ENCODE data around the gene SERPINB13.

The SERPINB13 gene

GRCh38 chr18:63592471-63592870, 5.3 kb downstream of the SERPINB13 start:
- Histone ChIP-seq H4K20me1 (ENCODE audit: insufficient read depth) (no peaks in the 10 kb centered on the region), H3K27ac (no peak overlapping the region), H3K4me2 (no peak overlapping the region), H2AFZ (ENCODE audit: low read depth) (no peak overlapping the region), H3K79me2 (ENCODE audit: insufficient read depth, low read depth) (no peaks in the 10 kb centered on the region), H3K27me3 (ENCODE audit: insufficient read depth, low read depth) (no peaks in the 10 kb centered on the region), H3K9ac (no peak overlapping the region), H3K4me1 (ENCODE audit: low read depth, poor library complexity, severe bottlenecking) (no peaks in the 10 kb centered on the region), H3K36me3 (ENCODE audit: insufficient read depth) (no peaks in the 10 kb centered on the region), H3K4me3 (IDR thresholded peaks at IDR 0.05; ENCODE audit: insufficient read depth, low read depth, low read length) (no peak overlapping the region)
- TF ChIP-seq, protein P1, sequence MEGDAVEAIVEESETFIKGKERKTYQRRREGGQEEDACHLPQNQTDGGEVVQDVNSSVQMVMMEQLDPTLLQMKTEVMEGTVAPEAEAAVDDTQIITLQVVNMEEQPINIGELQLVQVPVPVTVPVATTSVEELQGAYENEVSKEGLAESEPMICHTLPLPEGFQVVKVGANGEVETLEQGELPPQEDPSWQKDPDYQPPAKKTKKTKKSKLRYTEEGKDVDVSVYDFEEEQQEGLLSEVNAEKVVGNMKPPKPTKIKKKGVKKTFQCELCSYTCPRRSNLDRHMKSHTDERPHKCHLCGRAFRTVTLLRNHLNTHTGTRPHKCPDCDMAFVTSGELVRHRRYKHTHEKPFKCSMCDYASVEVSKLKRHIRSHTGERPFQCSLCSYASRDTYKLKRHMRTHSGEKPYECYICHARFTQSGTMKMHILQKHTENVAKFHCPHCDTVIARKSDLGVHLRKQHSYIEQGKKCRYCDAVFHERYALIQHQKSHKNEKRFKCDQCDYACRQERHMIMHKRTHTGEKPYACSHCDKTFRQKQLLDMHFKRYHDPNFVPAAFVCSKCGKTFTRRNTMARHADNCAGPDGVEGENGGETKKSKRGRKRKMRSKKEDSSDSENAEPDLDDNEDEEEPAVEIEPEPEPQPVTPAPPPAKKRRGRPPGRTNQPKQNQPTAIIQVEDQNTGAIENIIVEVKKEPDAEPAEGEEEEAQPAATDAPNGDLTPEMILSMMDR (conservative IDR thresholded peaks at IDR 0.05; ENCODE audit: low read depth, low read length): no peak

DNA sequence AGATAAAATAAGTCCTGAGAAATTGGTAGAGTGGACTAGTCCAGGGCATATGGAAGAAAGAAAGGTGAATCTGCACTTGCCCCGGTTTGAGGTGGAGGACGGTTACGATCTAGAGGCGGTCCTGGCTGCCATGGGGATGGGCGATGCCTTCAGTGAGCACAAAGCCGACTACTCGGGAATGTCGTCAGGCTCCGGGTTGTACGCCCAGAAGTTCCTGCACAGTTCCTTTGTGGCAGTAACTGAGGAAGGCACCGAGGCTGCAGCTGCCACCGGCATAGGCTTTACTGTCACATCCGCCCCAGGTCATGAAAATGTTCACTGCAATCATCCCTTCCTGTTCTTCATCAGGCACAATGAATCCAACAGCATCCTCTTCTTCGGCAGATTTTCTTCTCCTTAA, 9.8 kb downstream of the SERPINB13 start:
- H4K20me1 ChIP-seq (ENCODE audit: insufficient read depth): no peaks in the 10 kb centered on the region
- H3K79me2 ChIP-seq (ENCODE audit: insufficient read depth, low read depth): no peaks in the 10 kb centered on the region
- no peak overlapping the region for H2AFZ ChIP-seq (ENCODE audit: low read depth)
- no peak overlapping the region for H3K9ac ChIP-seq
- H3K36me3 ChIP-seq (ENCODE audit: insufficient read depth): no peaks in the 10 kb centered on the region
- no peak overlapping the region for H3K4me2 ChIP-seq
- no peak overlapping the region for H3K4me3 ChIP-seq (IDR thresholded peaks at IDR 0.05; ENCODE audit: insufficient read depth, low read depth, low read length)
- no peaks in the 10 kb centered on the region for H3K27me3 ChIP-seq (ENCODE audit: insufficient read depth, low read depth)
- TF ChIP-seq, protein P1 (conservative IDR thresholded peaks at IDR 0.05; ENCODE audit: low read depth, low read length): no peak
- no peaks in the 10 kb centered on the region for H3K4me1 ChIP-seq (ENCODE audit: low read depth, poor library complexity, severe bottlenecking)
- no peak overlapping the region for H3K27ac ChIP-seq

DNA sequence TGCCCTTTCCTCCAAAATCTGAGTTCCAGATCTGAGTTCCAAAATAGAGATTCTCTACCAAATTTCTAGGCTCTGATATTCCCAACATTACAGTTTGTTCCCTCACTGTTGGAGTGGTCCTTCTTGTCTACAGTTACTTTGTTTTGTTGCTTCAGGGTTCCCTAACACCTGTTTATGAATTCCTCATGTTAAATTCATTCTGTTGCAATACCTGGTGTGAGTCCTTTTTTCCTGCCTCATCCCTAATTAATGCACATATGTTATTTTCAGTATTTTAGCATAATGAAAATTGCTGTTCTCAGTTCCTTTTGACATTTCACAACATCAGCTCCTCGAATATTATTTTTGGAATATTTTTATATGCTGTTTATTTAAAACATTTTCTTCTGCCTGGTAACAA, 16.2 kb downstream of the SERPINB13 start:
- Histone ChIP-seq H3K9ac (no peak overlapping the region), H3K36me3 (ENCODE audit: insufficient read depth) (no peaks in the 10 kb centered on the region), H3K4me1 (ENCODE audit: low read depth, poor library complexity, severe bottlenecking) (peaks cover 10% of the 10 kb centered on the region), H2AFZ (ENCODE audit: low read depth) (peak overlapping the region; percentile 5; the same call in 1 of the 2 replicates), H3K79me2 (ENCODE audit: insufficient read depth, low read depth) (no peaks in the 10 kb centered on the region), H3K27me3 (ENCODE audit: insufficient read depth, low read depth) (no peaks in the 10 kb centered on the region), H3K4me3 (IDR thresholded peaks at IDR 0.05; ENCODE audit: insufficient read depth, low read depth, low read length) (no peak overlapping the region), H3K4me2 (peak overlapping the region; percentile 30), H4K20me1 (ENCODE audit: insufficient read depth) (no peaks in the 10 kb centered on the region), H3K27ac (no peak overlapping the region)
- TF ChIP-seq, protein P1 (conservative IDR thresholded peaks at IDR 0.05; ENCODE audit: low read depth, low read length): no peak

DNA sequence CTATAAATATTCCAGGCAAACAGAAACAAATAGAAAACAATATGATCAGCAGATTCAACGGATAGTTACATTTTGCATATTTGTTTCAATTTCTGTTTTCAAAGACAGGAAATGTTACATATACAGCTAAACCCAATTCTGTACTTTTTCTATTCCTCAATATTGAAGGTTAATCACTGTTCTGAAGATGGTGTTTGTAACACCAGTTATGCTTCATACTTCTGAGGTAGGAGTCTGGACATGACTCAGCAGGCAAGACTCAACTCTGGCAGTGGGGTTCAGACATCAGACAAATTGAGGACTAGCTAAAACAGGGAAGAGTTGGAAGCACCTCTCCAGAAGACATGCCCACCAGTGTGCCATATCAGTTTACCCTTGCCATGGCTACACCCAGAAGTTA, 16.6 kb downstream of the SERPINB13 start:
- Histone ChIP-seq H3K4me2 (peak overlapping the region; percentile 30), H3K4me3 (IDR thresholded peaks at IDR 0.05; ENCODE audit: insufficient read depth, low read depth, low read length) (no peak overlapping the region), H3K79me2 (ENCODE audit: insufficient read depth, low read depth) (no peaks in the 10 kb centered on the region), H3K36me3 (ENCODE audit: insufficient read depth) (no peaks in the 10 kb centered on the region), H2AFZ (ENCODE audit: low read depth) (peak overlapping the region; percentile 5; the same call in 1 of the 2 replicates), H4K20me1 (ENCODE audit: insufficient read depth) (no peaks in the 10 kb centered on the region), H3K9ac (no peak overlapping the region), H3K27ac (no peak overlapping the region), H3K27me3 (ENCODE audit: insufficient read depth, low read depth) (no peaks in the 10 kb centered on the region), H3K4me1 (ENCODE audit: low read depth, poor library complexity, severe bottlenecking) (peaks cover 10% of the 10 kb centered on the region)
- TF ChIP-seq, protein P1 (conservative IDR thresholded peaks at IDR 0.05; ENCODE audit: low read depth, low read length): no peak

Measured in KMS-11 (cell line).